KOPT-K1 (cell line): ENCODE data around the gene TENM4.
"Not testable (repeated sequence)": the region's sequence is repeated elsewhere in the genome, so short reads cannot be mapped to it uniquely, and the experiment has no call there.

Experiments used
- H3K27ac ChIP-seq: fragments of 200-600 bp; sonication (generic); 2 replicates; pipeline ENCODE4 v1.5.1; 2016; ENCODE audit warnings: antibody characterized with exemption, mild to moderate bottlenecking, low read depth, low read length; ENCODE audit not compliant: poor library complexity, severe bottlenecking
- H3K36me3 ChIP-seq: fragments of 200-600 bp; sonication (generic); 2 replicates; pipeline ENCODE4 v1.5.1; 2017; ENCODE audit warnings: antibody characterized with exemption, mild to moderate bottlenecking, low read length, moderate library complexity; ENCODE audit not compliant: insufficient read depth
- H3K9me3 ChIP-seq: fragments of 200-600 bp; sonication (generic); 2 replicates; pipeline ENCODE4 v1.5.1; 2017; ENCODE audit warnings: antibody characterized with exemption, low read length, mild to moderate bottlenecking; ENCODE audit not compliant: insufficient read depth, poor library complexity, severe bottlenecking

Gene TENM4

GRCh38 chr11:78635814-78636506 is 804.9 kb downstream of the TENM4 start:
- Histone ChIP-seq H3K9me3 (peaks cover 9% of the 10 kb centered on the region), H3K27ac (no peak overlapping the region), H3K36me3 (no peaks in the 10 kb centered on the region)

GRCh38 chr11:78633516-78634310 is 807.1 kb downstream of the TENM4 start:
- Histone ChIP-seq H3K27ac (no peak overlapping the region), H3K36me3 (no peaks in the 10 kb centered on the region), H3K9me3 (peaks cover 29% of the 10 kb centered on the region)

GRCh38 chr11:78630561-78631303 is 810.1 kb downstream of the TENM4 start:
- H3K9me3 ChIP-seq, result peaks cover 39% of the 10 kb centered on the region
- no peak overlapping the region for H3K27ac ChIP-seq
- no peaks in the 10 kb centered on the region for H3K36me3 ChIP-seq

GRCh38 chr11:78630155-78630554 is 810.7 kb downstream of the TENM4 start:
- H3K27ac ChIP-seq, result no peak overlapping the region
- no peaks in the 10 kb centered on the region for H3K36me3 ChIP-seq
- peaks cover 39% of the 10 kb centered on the region for H3K9me3 ChIP-seq

GRCh38 chr11:78622666-78623065 is 818.2 kb downstream of the TENM4 start:
- Histone ChIP-seq H3K27ac (no peak overlapping the region), H3K36me3 (no peaks in the 10 kb centered on the region), H3K9me3 (peaks cover 11% of the 10 kb centered on the region)

- Histone ChIP-seq H3K9me3 (peaks cover 11% of the 10 kb centered on the region), H3K36me3 (no peaks in the 10 kb centered on the region), H3K27ac (no peak overlapping the region)
Observed at GRCh38 chr11:78620159-78620558, 820.7 kb downstream of the TENM4 start.

GRCh38 chr11:78615724-78616123 is 825.1 kb downstream of the TENM4 start:
- Histone ChIP-seq H3K9me3 (peaks cover 11% of the 10 kb centered on the region), H3K36me3 (no peaks in the 10 kb centered on the region), H3K27ac (no peak overlapping the region)

GRCh38 chr11:78613378-78613813 is 827.4 kb downstream of the TENM4 start:
- Histone ChIP-seq H3K27ac (no peak overlapping the region), H3K9me3 (no peaks in the 10 kb centered on the region)

GRCh38 chr11:78612721-78613377 is 828.0 kb downstream of the TENM4 start:
- Histone ChIP-seq H3K9me3 (no peaks in the 10 kb centered on the region), H3K27ac (no peak overlapping the region), H3K36me3 (no peaks in the 10 kb centered on the region)

More at GRCh38 chr11:78613378-78613813, 827.4 kb downstream of the TENM4 start:
- no peaks in the 10 kb centered on the region for H3K36me3 ChIP-seq

GRCh38 chr11:78609321-78609720 is 831.5 kb downstream of the TENM4 start:
- H3K27ac ChIP-seq, H3K9me3 ChIP-seq, H3K36me3 ChIP-seq: not testable (repeated sequence)

GRCh38 chr11:78607696-78608095 is 833.1 kb downstream of the TENM4 start:
- H3K27ac ChIP-seq, result no peak overlapping the region
- no peaks in the 10 kb centered on the region for H3K36me3 ChIP-seq
- no peaks in the 10 kb centered on the region for H3K9me3 ChIP-seq

- no peaks in the 10 kb centered on the region for H3K9me3 ChIP-seq
- H3K36me3 ChIP-seq, result no peaks in the 10 kb centered on the region
- no peak overlapping the region for H3K27ac ChIP-seq
Observed at GRCh38 chr11:78606667-78607066, 834.2 kb downstream of the TENM4 start.

- Histone ChIP-seq H3K27ac (no peak overlapping the region), H3K9me3 (no peaks in the 10 kb centered on the region), H3K36me3 (no peaks in the 10 kb centered on the region)
Observed at GRCh38 chr11:78605296-78605695, 835.5 kb downstream of the TENM4 start.

- Histone ChIP-seq H3K9me3 (no peaks in the 10 kb centered on the region), H3K27ac (no peak overlapping the region), H3K36me3 (no peaks in the 10 kb centered on the region)
Observed at GRCh38 chr11:78603792-78604191, 837.0 kb downstream of the TENM4 start.
